IMR-90 (cell line): ENCODE results near the gene EBF4. TPM values are rescaled to one million over a fixed set of nuclear protein-coding genes. Genes with fewer than 3 reads are reported as not detected.

Experiments
- ATAC-seq: fragments of 200-7000 bp; cut with Tn5 transposase; 2 replicates; pipeline ENCODE4 v1.9.1; 2020; ENCODE audit warnings: low read depth, mild to moderate bottlenecking, moderate library complexity
- BruUV-seq: library from RNA; stranded (reverse); fragments of 400-500 nt; replicated peaks from 2 replicates; lab custom pipeline; 2021; lab: Mats Ljungman, UMichigan
- CTCF ChIA-PET: fragments of 300-600 bp; formaldehyde crosslinking; extraction: SDS; loops from one replicate; lab custom pipeline; 2021; ENCODE audit warnings: antibody characterized with exemption; lab: Yijun Ruan, JAX
- POLR2A ChIA-PET: fragments of 300-600 bp; sonication (Branson Sonifier 250); formaldehyde crosslinking; loops from one replicate; lab custom pipeline; 2022; ENCODE audit warnings: antibody characterized with exemption; ENCODE audit not compliant: unreplicated experiment; lab: Charles Lee
- DNase-seq: peaks from one replicate; pipeline ENCODE4 v3.0.0; 2013
- H2AFZ ChIP-seq: replicated peaks from 2 replicates; pipeline ENCODE3; 2013; ENCODE audit warnings: low read length, mild to moderate bottlenecking; ENCODE audit not compliant: poor library complexity
- H2AK5ac ChIP-seq: 2 replicates; pipeline ENCODE4 v1.6.1; 2013; ENCODE audit warnings: low read depth, low read length, inconsistent platforms
- H2AK9ac ChIP-seq: replicated peaks from 2 replicates; pipeline ENCODE3; 2013; ENCODE audit warnings: mild to moderate bottlenecking, low read depth, low read length, moderate library complexity; ENCODE audit not compliant: poor library complexity
- H2BK120ac ChIP-seq: 2 replicates; pipeline ENCODE4 v1.6.1; 2013; ENCODE audit warnings: low read depth, low read length, inconsistent platforms
- H2BK15ac ChIP-seq: 3 replicates; pipeline ENCODE4 v1.6.1; 2013; ENCODE audit warnings: low read depth, low read length, inconsistent platforms
- H2BK20ac ChIP-seq: 2 replicates; pipeline ENCODE4 v1.6.1; 2013; ENCODE audit warnings: low read depth, mild to moderate bottlenecking, inconsistent platforms, low read length, moderate library complexity
- H2BK5ac ChIP-seq: 2 replicates; pipeline ENCODE4 v1.6.1; 2013; ENCODE audit warnings: mild to moderate bottlenecking, low read depth, low read length, inconsistent platforms; ENCODE audit not compliant: poor library complexity, severe bottlenecking
- H3K14ac ChIP-seq: replicated peaks from 2 replicates; pipeline ENCODE4 v1.6.1; 2013; ENCODE audit warnings: low read depth, low read length, inconsistent platforms
- H3K18ac ChIP-seq: 2 replicates; pipeline ENCODE4 v1.6.1; 2013; ENCODE audit warnings: low read depth, low read length, control low read depth
- H3K23ac ChIP-seq: 2 replicates; pipeline ENCODE4 v1.6.1; 2013; ENCODE audit warnings: low read depth, low read length, inconsistent platforms
- H3K27ac ChIP-seq: 2 replicates; pipeline ENCODE4 v1.5.1; 2013; ENCODE audit warnings: mild to moderate bottlenecking, control low read depth, low read length; ENCODE audit not compliant: insufficient read depth
- H3K27me3 ChIP-seq: 2 replicates; pipeline ENCODE4 v1.6.1; 2013; ENCODE audit warnings: low read length; ENCODE audit not compliant: control insufficient read depth, insufficient read depth
- H3K36me3 ChIP-seq: 2 replicates; pipeline ENCODE4 v1.6.1; 2013; ENCODE audit warnings: low read length, mixed read lengths; ENCODE audit not compliant: control insufficient read depth, insufficient read depth
- H3K4ac ChIP-seq: 2 replicates; pipeline ENCODE4 v1.6.1; 2013; ENCODE audit warnings: low read depth, low read length, inconsistent platforms
- H3K4me1 ChIP-seq: 2 replicates; pipeline ENCODE4 v1.6.1; 2013; ENCODE audit warnings: low read length, mixed read lengths; ENCODE audit not compliant: control insufficient read depth, insufficient read depth
- H3K4me2 ChIP-seq: 2 replicates; pipeline ENCODE4 v1.6.1; 2013; ENCODE audit warnings: low read depth, mild to moderate bottlenecking, control low read depth, low read length, moderate library complexity
- H3K4me3 ChIP-seq: 2 replicates; pipeline ENCODE4 v1.5.1; 2013; ENCODE audit warnings: low read depth, mild to moderate bottlenecking, control low read depth, low read length, moderate library complexity; ENCODE audit not compliant: insufficient read depth
- H3K56ac ChIP-seq: 2 replicates; pipeline ENCODE4 v1.6.1; 2013; ENCODE audit warnings: low read length, inconsistent platforms; ENCODE audit not compliant: insufficient read depth; ENCODE audit errors: extremely low read depth
- H3K79me1 ChIP-seq, 2 experiments: 2 replicates each; pipeline ENCODE4 v1.6.1; 2013; ENCODE audit warnings: low read length in 2 of 2, inconsistent platforms in 1 of 2, low read depth in 1 of 2
- H3K9ac ChIP-seq: 2 replicates; pipeline ENCODE4 v1.6.1; 2013; ENCODE audit warnings: low read depth, low read length, control low read depth
- H3K9me1 ChIP-seq: 2 replicates; pipeline ENCODE4 v1.6.1; 2013; ENCODE audit warnings: low read length, inconsistent platforms; ENCODE audit not compliant: insufficient read depth
- H3K9me3 ChIP-seq: 2 replicates; pipeline ENCODE4 v1.6.1; 2013; ENCODE audit warnings: low read length; ENCODE audit not compliant: control insufficient read depth, insufficient read depth
- H4K20me1 ChIP-seq: 2 replicates; pipeline ENCODE4 v1.6.1; 2013; ENCODE audit warnings: low read length, inconsistent platforms; ENCODE audit not compliant: insufficient read depth
- H4K5ac ChIP-seq: 2 replicates; pipeline ENCODE4 v1.6.1; 2013; ENCODE audit warnings: mild to moderate bottlenecking, low read depth, low read length, control low read depth
- H4K8ac ChIP-seq, 2 experiments: 2 replicates each; pipeline ENCODE4 v1.6.1; 2013; ENCODE audit warnings: low read depth in 2 of 2, low read length in 2 of 2, control low read depth in 1 of 2, inconsistent platforms in 1 of 2
- H4K91ac ChIP-seq: 2 replicates; pipeline ENCODE4 v1.6.1; 2013; ENCODE audit warnings: low read depth, low read length, inconsistent platforms; ENCODE audit not compliant: insufficient read depth
- CHD1 ChIP-seq: IDR thresholded peaks from 2 replicates; pipeline ENCODE4 v1.6.1; 2012; ENCODE audit warnings: low read depth, low read length, improper control_type of control experiment
- ELK1 ChIP-seq: fragments of 150-350 bp; IDR thresholded peaks from 2 replicates; pipeline ENCODE4 v1.6.1; 2016; ENCODE audit warnings: low read depth, mild to moderate bottlenecking, low read length, moderate library complexity, borderline replicate concordance
- FOS ChIP-seq: fragments of 150-350 bp; IDR thresholded peaks from 2 replicates; pipeline ENCODE4 v1.6.1; 2016; ENCODE audit warnings: low read depth, low read length
- MAFK ChIP-seq: IDR thresholded peaks from 2 replicates; pipeline ENCODE4 v1.6.1; 2012; ENCODE audit warnings: low read depth, low read length, improper control_type of control experiment
- NFE2L2 ChIP-seq: fragments of 150-350 bp; IDR thresholded peaks from 2 replicates; pipeline ENCODE4 v1.6.1; 2016; ENCODE audit warnings: low read depth, mild to moderate bottlenecking, low read length
- POLR2A ChIP-seq: IDR thresholded peaks from 2 replicates; pipeline ENCODE4 v1.6.1; 2012; ENCODE audit warnings: mild to moderate bottlenecking, low read depth, low read length
- SMC3 ChIP-seq: fragments of 150-350 bp; IDR thresholded peaks from 2 replicates; pipeline ENCODE4 v1.6.1; 2016; ENCODE audit warnings: low read depth, mild to moderate bottlenecking, antibody characterized with exemption, low read length, moderate library complexity
- USF2 ChIP-seq: fragments of 150-350 bp; IDR thresholded peaks from 2 replicates; pipeline ENCODE4 v1.6.1; 2017; ENCODE audit warnings: mild to moderate bottlenecking, antibody characterized with exemption, low read length, low read depth
- WGBS, 2 experiments: methylation state at CpG; one replicate each; pipeline versions ENCODE4 v1.1.5 to v1.1.7; 2013; ENCODE audit warnings: missing lambda C conversion rate in 2 of 2; ENCODE audit not compliant: insufficient read length in 1 of 2; ENCODE audit errors: extremely low coverage in 2 of 2; 5-methylcytosine and 5-hydroxymethylcytosine counted together
- dilution Hi-C: fragments of 300-500 bp; cut with HindIII; formaldehyde crosslinking; loops from one replicate; pipeline ENCODE4 v1.14.3; 2018; ENCODE audit warnings: low sequenced_read_pairs; ENCODE audit not compliant: unreplicated experiment
- in situ Hi-C: fragments of 300-500 bp; cut with MboI; formaldehyde crosslinking; loops from 3 replicates; pipeline ENCODE4 v1.14.3; 2019; ENCODE audit warnings: low sequenced_read_pairs, inconsistent platforms, mixed read lengths
- intact Hi-C: fragments of 100-400 bp; cut with micrococcal nuclease; formaldehyde crosslinking; loops from 2 replicates; pipeline ENCODE4 v1.10.0; 2022
- polyA plus RNA-seq, 3 experiments: library from polyadenylated mRNA; depleted of rRNA; stranded (reverse); fragments of >200 nt; gene quantifications; 2 replicates each; pipeline ENCODE4 v1.2.3, GENCODE V29; 2012; ENCODE audit warnings: low replicate concordance in 1 of 3
- total RNA-seq: library from RNA; depleted of rRNA; stranded (reverse); fragments of >200 nt; gene quantifications from 2 replicates; pipeline ENCODE4 v1.2.3, GENCODE V29; 2012

EBF4 gene
- total and polyA plus RNA-seq, 2 of the 4 experiments (the other 2 are of a cell fraction) = 0.18 to 1.1 TPM

- H3K4me1 ChIP-seq = no peaks in the 10 kb centered on the region
- no peaks in the 10 kb centered on the region for H3K79me1 ChIP-seq
- no peak overlapping the region for H2BK15ac ChIP-seq
- no peak overlapping the region for H3K18ac ChIP-seq
- no peak overlapping the region for H2BK20ac ChIP-seq
- WGBS, 2 experiments = 84% methylated on average over 2 of the region's 6 CpGs; no CpG with 5 or more reads in 1 of the 2 experiments
- H3K56ac ChIP-seq = no peak overlapping the region
- H3K4ac ChIP-seq = no peak overlapping the region
- no peak overlapping the region for H3K23ac ChIP-seq
- H4K8ac ChIP-seq = no peak overlapping the region
- no peak overlapping the region for H2AK5ac ChIP-seq
- no peak overlapping the region for H4K5ac ChIP-seq
- no peaks in the 10 kb centered on the region for H3K9me3 ChIP-seq
- dilution Hi-C loops = no loop called here
- H3K9me1 ChIP-seq = no peaks in the 10 kb centered on the region
- intact Hi-C loops = no loop called here
- no TSS peak for BruUV-seq
- H3K4me2 ChIP-seq = no peak overlapping the region
- no peak overlapping the region for H3K14ac ChIP-seq
- no peaks in the 10 kb centered on the region; the same call in 1 of the 2 replicates for H3K36me3 ChIP-seq
- H3K9ac ChIP-seq = no peak overlapping the region
- H2BK120ac ChIP-seq = no peak overlapping the region
- no peak overlapping the region for H3K27ac ChIP-seq
- no peak for ATAC-seq
- peaks cover 24% of the 10 kb centered on the region for H3K27me3 ChIP-seq
- no peak for DNase-seq
- H3K4me3 ChIP-seq = no peak overlapping the region
- no peak overlapping the region for H2AFZ ChIP-seq
- in situ Hi-C loops = no loop called here
- no peak overlapping the region for H4K91ac ChIP-seq
- POLR2A ChIA-PET = no interaction called here
- CTCF ChIA-PET = no interaction called here
- H2AK9ac ChIP-seq = no peak overlapping the region
- no peak overlapping the region for H2BK5ac ChIP-seq
- no peaks in the 10 kb centered on the region for H4K20me1 ChIP-seq
- TF ChIP-seq CHD1 (no peak), USF2 (no peak), ELK1 (no peak), MAFK (no peak), FOS (no peak), POLR2A (no peak), SMC3 (no peak), NFE2L2 (no peak)
Measured at GRCh38 chr20:2793471-2793870, 100.9 kb downstream of the EBF4 start.
